Glomerular visceral epithelial cell (primary cell): ENCODE results near the gene ELP4.
A peak's percentile ranks its signal among the peaks of the same experiment; 100 is the strongest.
"Not testable (repeated sequence)": the region's sequence is repeated elsewhere in the genome, so short reads cannot be mapped to it uniquely, and the experiment has no call there.

Experiments
- DNase-seq: peaks from one replicate; pipeline ENCODE4 v3.0.0-alpha.2; 2016; ENCODE audit errors: extremely low spot score

Gene ELP4

DNA sequence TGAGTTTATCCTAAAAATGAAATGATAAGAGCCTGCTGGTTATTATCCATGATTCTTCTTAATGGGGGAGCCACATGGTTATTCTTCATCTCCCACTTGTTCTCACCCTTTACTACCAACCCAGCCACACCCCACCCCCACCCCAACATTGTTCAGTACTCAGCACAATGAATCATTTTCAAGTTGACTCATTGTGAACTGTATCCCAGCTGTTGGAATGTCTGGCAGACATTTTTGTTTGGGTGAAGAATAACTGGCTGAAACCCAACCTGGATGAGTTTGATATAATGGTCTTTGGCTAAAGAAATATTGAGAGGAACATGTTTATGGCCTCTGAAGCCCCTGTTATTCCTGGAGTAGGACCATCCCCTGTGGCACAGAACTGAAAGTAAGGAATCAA, 136.2 kb downstream of the ELP4 start:
- DNase-seq: peak; percentile 77

DNA sequence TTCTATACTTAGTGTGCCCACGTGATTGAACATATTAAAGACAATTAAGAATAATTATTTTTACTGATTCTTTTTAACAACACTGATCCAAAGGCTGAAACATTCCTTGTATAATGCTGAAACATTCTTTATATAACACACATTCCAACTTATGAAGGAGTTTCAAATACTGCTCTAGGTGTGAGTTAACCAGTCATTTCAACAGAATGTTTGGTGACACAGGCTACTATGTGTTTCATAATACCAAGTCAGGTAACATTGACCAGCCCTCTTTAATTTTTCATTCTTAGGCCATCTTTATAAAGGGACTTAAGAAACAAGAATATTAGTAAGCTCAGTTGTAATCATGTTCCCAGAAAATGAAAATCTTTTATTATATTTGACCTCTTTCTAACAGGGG, 136.6 kb downstream of the ELP4 start:
- no peak for DNase-seq

DNA sequence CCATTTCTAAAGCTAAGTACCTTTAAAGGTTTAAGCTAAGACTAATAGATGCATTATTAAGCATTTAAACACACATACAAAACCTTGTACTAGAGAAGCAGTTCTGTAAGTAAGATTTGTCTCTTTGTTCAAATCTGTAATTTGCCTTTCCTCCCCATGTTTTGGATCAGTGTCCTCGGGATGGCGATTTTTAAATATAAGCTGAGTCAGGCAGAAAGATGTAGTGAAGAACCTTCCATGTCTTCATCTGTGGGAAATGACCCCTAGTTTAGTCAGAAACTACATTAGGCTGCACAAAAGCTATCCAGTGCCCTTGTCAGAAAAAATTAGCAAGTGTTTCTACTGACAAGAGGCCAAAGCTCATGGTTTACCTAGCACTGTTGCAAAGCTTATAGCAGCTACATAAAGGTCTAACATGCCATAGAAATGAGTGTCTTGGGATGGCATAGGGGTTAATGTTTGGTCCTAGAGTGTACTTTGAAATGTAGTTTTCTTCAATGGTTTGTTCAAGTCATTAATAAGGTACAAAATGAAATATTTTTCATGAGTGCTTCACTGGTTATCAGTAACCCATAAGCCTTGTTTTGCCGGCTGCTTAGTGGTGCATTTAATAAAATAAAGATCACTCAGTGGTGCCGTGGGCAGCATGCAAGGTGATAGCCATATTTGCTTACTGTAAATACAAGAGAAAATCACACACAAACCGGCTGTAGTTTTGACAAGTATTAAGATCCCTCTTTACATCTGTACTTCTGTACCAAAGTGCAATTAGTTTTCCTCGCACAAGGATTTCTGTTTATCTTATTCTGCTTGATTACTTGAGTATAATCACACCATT, 139.8 kb downstream of the ELP4 start:
- no peak for DNase-seq

DNA sequence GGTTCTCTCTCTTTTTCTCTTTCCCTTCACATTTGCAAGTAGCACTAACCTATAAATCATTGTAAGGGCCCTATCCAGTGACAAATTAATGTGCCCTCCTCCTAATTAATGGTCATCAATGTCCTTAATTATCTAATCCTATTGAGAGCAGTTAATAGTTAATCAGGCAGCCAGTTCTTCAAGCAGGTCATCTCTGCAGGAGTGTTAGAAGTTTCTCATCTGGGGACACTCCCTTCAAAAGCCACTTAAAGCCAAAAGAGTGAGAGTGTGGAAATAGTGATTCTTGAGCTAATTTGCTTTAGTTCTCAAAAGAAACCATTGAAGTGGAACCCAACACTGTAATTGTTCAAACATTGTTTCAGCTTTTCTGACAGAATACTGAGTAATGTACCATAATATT, 141.6 kb downstream of the ELP4 start:
- DNase-seq: peak; percentile 46

DNA sequence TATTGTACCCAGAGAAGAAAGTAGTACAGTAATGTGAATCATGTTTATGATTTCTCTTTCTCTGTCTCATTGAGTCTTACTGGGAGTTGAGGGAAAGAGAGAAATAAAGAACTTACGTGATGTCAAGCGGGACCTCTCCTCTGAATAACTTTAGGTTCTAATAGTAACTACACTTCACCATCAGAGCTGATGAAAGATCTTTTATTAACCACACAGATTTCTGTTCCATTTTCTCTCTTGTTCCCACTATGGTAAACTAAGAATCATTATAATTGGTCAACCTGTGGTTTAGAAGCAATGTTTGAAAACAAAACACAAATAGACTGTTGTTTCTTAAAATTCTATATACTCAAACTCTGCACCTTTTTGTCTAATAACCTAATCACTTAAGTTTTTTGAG, 142.3 kb downstream of the ELP4 start:
- DNase-seq: no peak

DNA sequence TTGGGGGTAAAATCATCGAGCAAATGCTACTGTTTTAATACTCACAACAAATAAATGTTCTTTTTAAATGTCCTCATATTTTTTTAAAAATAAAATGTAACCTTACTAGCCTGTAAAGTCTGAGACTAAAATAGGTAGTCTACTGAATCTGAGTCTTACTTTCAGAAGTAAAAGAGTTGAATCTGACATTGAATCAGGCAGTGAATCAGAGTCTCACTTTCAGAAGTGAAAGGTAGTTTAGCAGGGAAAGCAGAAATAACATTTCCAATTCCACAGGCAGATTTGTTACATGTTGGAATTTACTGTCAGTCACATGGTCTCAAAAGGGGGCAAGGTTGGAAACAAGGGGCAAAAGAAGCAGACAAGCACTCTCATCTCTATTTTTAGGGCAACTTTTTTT, 143.0 kb downstream of the ELP4 start:
- DNase-seq: no peak

DNA sequence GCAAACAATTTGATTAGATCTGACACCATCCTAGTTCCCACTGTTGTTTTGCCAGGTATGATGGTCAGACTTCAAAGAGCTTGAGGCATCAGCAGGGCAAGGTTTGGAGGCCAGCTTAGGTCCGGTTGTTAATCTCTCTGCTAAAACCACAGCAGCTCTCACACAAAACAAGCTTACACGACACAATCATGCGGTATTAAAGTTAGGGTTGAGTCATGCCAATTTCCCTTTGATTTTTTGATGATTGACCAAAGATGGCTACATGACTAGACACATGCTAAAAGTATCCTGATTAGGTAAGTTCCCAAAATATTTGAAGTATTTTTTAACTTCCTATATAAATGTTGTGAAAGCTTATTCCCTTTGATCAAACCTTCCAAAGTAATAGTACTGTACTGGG, 145.9 kb downstream of the ELP4 start:
- peak; percentile 93 for DNase-seq

DNA sequence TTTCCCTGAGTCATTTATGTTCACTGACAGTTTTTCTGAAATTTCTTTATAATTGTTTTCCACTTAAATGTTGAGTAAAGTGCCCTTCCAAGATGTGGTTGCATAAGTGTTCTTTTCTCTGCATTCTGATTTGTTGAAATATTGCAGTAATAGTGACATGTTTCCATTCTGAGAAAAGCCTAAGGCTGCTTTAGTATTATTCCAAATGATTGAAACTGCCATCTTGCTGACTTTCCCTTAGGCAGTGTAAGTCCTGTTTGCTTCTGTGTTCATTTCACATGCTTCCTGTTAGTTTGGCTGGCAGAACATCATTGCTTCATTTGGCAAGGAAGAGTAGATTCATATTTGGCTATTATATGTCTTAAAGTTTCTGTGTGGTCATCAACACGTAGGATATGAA, 146.5 kb downstream of the ELP4 start:
- DNase-seq: peak; percentile 25

DNA sequence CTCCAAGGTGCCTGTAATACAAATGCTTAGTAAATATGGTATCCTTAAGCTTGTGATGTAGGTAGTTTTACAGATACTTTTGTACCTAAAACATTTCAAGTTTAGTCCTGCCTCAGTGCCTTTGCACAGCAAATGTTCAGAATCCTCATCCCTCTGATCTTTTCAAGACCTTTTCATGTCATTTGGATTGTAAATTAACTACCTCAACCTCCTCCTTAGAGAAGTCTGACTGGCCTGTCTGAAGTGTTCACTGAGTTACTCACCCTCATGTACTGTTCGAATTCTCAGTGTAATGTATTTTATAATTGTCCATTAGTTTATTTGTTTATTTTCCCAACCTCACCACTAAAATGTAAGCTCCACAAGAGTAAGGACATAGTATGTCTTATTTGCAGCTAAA, 147.5 kb downstream of the ELP4 start:
- no peak for DNase-seq

DNA sequence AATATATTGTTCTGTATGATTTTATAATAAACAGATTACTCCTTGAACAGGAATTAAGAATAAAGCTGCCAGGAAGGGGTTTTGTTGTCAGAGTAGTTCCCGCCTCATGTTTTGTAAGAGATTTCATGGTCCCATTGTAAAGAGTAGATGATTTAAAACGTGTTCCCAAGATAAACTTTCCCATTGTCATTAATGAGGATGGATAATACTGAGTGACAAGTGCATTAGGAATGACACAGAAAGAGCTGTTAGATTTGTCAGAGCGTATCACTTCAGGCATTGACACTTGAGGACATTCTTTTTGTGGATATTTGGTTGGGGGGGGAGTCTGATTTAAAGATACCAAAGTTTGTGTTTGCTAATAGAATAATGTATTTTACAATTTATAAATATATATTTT, 154.6 kb downstream of the ELP4 start:
- no peak for DNase-seq

DNA sequence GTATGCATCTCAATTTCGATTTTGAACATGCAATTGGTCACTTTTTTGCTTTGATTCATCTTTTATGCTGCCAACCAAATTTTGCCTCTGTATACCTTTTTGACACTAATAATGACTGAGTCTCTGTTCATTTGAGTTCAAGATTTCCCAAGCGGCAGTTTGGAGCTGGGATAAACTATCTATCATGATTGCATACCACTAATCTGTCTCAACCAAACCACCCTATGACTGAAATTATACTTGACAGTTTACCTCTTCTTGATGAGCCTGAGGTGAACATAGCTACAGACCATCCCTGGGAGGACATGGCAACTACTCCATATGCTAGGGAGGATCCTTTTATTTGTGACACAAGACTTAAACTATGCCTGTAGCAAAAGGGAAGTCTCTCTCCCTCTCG, 155.4 kb downstream of the ELP4 start:
- no peak for DNase-seq

DNA sequence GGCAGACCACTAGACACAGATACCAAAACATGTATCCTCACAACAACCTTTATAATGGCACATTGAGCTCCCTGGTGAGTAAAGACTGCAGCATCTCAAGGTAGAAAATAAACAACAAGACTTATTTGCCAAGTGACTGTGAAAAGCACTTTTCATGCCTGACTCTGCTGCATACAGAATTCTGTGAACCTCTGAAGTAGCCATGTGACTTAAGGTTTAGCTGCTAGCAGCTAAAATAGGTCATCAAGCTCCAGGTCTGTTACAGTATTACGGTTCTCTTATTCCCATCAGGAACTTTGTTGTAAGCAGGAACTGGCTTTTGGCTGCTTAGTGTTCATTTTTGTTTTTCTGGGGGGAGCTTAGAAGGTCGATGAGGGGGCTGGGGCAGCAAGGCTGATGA, 162.1 kb downstream of the ELP4 start:
- DNase-seq: no peak

DNA sequence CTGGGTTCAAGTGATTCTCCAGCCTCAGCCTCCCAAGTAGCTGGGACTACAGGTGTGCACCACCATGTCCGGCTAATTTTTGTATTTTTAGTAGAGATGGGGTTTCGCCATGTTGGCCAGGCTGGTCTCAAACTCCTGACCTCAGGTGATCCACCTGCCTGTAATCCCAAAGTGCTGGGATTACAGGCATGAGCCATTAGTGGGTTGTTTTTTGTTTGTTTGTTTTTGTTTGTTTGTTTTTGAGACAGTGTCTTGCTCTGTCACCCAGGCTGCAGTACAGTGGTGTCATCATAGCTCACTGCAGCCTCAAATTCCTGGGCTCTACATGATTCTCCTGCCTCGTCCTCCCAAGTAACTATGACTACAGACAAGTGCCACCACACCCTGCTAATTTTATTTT, 163.5 kb downstream of the ELP4 start:
- not testable (repeated sequence) for DNase-seq

DNA sequence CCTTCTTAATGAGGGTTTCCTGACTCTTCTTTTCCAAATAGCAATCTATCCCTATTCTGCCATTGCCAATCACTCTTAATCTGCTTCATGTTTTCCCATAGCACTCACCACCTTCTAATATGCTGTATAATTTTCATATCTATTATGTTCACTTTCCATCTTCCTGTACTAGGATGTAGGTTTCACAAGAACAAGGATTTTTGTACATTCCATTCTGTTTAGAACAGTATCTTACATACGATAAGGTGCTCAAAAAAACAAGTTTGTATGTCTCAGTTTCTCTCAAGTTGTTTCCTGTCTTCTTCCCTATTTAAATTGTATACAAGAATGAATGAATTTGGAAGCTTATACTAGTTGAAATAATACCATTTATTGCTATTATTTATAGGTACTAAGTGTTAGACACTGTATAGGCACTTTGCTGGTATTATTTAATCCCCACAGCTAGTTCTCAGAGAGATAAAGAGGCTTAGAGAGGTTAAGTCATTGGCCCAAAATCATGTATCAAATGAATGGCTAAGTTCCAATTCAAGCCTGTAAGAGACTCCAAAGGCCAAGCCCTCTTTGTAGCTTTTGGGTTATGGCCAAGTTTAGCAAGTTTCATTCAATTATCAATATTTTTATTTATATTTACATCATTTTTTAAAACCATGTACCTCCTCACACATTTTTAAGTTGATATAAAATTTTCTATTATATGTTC, 166.9 kb downstream of the ELP4 start:
- no peak for DNase-seq

DNA sequence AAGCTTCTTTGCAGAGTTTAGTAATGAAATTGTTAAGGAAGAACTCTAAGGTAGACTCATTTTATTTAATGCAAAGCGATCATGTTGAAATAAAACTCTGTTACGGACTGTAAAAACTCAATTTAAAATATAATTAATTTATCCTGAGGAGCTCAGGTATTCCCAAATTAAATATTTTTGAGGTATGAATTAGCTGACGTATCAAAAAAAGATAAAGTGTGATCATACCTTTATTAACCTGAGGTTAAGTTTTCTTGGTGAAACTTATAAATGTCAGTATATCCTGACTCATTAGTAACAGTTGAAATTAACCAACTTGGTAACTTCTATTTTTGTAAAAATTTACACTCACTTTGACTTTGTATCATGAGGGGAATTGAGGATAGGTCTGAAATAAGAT, 171.2 kb downstream of the ELP4 start:
- DNase-seq: no peak

DNA sequence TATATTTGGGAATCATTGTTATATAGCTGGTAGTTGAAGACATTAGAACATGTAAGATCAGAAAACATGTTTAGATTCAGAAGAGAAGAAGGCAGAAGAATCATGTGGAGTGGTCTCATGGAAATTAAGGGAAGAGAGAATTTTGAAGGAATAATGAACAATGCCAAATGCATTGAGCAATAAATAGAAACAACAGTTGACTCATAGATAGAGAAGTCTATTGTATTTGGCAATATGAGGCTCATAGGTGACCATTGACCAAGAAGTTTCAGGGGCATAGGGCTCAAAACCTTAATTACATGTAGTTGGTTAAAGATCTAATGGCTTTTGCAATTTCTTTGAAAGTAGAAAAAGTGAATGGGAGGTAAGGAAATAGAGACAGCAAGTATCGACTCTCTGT, 177.7 kb downstream of the ELP4 start:
- no peak for DNase-seq

DNA sequence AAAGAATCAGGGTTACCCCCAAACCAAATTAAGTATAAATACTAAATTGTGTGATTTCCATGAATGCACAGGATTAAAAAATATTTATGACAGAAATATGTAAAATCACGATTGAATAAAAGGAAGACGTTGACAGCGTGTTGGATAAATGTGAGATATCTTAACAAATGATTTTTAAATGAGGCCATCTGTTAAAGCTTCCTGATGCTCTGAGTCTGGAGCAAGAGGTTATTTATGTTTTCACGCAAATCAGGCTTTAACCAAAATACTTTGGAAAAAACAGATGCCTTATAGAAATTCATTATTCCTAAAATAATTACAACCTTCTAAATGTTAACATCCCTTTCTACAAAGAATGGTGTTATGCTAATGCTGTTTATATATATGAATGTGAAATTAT, 178.3 kb downstream of the ELP4 start:
- DNase-seq: no peak

DNA sequence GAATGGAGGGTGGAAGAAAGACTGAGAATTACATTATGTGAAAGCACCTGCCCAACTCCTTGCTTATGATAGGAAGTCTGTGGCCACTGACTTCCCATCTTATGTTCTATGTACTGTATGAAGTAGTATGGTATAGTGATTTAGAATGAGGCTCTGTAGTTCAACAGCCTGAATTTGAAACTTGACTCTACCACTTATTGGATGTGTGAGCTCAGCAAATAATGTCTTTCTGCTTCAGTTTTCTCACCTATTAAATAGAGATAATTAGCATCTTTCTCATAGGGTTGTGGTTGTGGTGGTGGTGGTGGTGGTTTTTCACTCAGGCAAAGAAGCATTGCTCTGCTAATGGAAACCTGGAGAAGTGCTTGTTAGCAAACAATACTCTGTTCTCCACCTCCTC, 180.0 kb downstream of the ELP4 start:
- no peak for DNase-seq

DNA sequence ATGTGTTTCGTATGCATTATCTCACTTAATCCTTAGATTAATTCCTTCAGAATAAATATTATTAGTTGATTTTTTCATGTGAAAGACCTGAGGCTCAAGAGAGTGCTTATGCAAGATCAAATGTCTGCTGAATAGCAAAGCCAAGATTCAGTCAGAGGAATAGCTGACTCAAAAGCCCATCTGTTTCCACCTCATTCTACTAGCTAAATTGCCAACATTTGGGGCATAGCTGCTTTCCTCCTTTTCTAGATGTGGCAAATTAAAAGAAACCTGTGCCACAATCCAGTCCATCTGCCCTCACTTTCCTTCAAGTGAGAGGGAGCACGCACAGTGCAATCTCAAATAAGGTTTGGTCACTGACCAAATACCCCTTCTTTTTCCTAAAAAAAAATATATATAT, 180.5 kb downstream of the ELP4 start:
- DNase-seq: no peak

DNA sequence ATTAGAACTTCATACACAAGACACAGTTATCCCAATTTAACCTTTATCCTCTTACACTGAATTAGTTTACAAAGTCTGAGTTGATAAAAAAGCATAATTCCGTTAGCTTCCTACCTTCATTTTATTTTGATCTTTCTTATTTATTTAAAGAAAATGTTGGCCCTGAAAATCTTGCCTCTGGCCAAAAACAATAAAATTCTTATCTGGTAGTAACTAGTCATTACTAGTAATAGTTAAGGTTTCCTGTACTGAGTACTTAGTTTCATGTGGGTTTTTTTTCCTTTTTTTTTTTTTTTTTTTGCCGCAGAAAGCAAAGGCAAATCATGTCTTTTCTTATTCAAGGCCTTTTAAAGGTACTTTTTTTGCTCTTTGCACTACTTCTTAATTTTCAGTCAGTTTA, 180.9 kb downstream of the ELP4 start:
- no peak for DNase-seq

DNA sequence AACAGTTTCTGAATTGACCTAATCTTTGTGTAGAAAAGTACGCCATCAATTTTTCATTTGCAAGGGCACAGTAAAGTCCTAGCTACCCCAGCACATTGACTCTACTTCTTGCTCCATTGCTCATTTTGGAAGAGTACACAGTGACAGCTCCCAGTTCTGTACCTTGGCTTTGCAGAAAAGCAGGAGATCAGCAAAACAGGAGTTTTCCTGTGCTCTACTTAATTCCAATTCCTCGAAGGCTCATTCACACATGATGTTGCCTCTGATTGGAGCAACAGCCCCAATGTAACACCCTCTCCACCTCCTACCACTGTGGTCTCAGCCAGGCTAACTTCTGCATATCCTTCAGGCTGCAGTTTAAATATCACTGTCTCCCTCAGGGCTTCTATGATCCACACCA, 182.9 kb downstream of the ELP4 start:
- DNase-seq: no peak

DNA sequence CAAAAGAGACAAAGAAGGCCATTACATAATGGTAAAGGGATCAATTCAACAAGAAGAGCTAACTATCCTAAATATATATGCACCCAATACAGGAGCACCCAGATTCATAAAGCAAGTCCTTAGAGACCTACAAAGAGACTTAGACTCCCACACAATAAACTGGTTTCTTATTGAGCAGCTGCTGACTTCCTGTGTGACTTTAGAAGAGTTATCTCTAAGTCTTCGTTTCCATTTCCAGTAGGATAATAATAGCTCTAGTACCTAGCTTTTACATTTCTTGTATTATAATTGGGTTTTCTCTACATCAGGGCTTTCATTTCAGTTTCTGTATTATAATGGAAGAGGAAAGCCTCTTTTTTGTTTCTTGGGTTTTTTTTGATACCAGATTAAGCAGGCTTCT, 187.5 kb downstream of the ELP4 start:
- DNase-seq: not testable (repeated sequence)

DNA sequence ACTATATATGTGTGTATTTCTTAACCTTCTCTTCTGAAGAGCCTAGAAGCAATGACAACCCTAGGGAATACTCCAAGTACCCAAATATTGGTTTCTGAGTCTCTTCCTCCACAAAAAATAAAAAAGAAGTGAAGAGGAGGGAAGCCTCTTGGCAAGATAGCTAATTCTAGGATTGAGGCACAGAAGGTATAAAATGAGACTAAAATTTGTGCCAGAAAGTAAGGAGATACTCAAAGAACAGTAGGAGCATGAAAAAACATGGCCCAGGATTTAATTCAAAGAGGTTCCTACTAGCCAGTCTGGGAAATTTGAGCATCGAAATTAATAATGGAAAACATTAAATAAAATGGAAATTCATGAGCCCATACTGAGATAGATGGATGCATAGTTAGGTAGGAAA, 189.5 kb downstream of the ELP4 start:
- DNase-seq: no peak

DNA sequence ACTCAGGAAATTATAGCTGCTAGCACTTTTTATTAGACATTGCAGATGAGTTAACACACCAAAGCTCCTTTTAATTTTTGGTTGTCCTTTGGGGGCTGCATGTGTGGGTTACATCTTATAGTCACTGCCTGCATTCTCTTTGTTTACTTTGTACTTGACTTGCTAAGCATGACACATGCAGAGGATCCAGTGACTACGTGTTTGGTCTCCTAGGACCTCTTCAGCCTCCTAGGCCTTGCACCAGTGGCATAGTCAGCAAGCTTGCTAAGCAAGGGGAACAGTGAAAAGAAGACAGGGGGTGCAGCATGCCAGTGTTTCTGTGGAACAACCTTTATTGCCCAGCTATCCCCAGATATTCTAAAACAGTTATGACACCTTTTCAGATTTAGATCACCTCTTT, 193.4 kb downstream of the ELP4 start:
- DNase-seq: peak; percentile 8
